GM21423 (cell line): ENCODE results near the gene NCOA7.
"Not testable (repeated sequence)": the region's sequence is repeated elsewhere in the genome, so short reads cannot be mapped to it uniquely, and the experiment has no call there.

ENCODE experiments used
- ATAC-seq: cut with Tn5 transposase; IDR thresholded peaks from one replicate; pipeline ENCODE4 v1.9.1; 2021; ENCODE audit warnings: mild to moderate bottlenecking, moderate library complexity; ENCODE audit not compliant: unreplicated experiment

The NCOA7 gene

DNA sequence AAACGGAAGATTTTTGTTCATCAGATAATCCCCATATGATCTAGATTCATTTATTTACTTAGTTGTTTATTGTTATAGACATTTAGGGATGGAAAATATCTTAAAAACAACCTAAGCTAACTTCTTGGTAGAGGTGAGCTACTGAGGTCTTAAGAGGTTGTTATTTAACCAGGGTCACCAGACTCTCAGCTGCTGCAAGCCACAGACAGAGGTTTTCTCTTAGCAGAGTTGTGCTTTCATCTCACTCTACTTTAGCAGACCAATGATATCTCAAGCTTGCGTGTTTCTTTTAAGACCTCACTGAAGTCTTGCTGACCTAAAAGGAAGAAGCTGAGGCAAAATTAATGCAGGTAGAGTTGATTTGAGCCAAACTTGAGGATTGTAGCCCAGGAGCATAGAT, 43.6 kb downstream of the NCOA7 start:
- peak; percentile 95 for ATAC-seq

DNA sequence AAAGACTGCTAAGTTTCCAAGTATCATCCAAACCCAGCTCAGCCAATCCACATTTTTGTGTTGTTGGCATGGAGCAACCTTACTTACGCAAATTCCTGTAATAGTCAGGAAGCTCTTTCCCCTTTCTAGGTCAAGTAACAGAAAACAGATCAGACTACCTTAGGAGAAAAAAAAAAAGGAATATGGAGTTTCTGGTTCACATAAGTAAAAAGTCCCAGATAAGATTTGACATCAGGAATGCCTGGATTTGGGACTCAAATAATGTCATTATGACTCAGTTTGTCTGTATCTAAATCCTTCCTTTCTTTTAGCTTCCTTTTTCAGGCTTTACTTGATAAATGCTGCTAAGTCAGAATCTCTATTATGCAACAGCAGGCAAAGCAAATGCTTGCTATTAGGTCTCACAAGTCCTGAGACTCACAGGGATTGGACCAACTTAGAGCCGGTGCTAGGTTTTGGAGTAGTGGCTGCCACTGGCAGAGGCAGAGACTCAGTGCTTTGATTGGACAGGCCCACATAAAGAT, 44.5 kb downstream of the NCOA7 start:
- ATAC-seq: no peak

DNA sequence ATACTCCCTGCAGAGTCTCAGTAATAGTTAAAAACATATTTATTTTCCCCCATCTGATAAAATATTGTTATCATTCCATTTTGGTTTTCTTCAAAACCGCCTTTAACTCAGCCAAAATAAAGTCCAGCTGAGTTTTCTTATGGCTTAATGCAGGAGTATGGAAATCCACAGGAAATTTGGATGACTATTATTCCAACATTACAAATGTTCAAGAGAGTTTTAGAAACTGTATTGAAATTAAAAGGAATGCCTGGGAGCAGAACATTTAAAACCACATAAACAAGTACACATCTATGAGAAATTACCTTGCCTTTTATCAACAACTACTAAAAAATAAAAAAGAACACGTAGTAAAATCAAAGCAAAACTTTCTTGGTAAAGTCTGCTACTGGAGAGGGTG, 45.7 kb downstream of the NCOA7 start:
- ATAC-seq: no peak

DNA sequence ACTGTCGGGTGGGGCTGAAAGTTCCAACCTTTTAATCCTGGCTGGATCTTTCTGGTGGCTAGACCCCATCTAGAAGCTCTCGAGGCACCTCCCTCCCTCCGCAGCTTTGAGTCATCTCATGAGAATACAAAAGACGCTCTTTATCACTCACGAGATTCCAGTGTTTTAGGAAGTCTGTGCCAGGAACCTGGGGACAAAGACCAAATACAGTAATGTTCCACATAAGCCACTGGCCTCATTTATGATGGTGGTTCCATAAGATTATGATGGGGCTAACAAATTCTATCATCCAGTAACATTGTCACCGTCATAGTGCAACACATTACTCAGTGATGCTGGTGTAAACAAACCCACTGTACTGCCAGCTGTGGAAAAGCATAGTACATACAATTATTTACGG, 48.7 kb downstream of the NCOA7 start:
- ATAC-seq: no peak

DNA sequence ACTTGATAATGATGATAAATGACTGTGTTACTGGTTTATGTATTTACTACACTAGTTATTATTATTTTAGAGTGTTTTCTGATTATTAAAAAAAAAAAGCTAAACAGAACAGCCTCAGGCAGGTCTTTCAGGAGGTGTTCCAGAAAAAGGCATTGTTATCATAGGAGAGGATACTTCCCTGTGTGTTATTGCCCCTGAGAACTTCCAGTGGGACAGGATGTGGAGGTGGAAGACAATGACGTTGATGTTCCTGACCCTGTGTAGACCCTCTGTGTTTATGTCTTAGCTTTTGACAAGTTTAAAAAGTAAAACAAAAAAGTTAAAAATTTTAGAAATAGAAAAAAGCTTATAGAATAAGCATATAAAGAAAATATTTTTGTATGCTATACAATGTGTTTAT, 49.1 kb downstream of the NCOA7 start:
- no peak for ATAC-seq

DNA sequence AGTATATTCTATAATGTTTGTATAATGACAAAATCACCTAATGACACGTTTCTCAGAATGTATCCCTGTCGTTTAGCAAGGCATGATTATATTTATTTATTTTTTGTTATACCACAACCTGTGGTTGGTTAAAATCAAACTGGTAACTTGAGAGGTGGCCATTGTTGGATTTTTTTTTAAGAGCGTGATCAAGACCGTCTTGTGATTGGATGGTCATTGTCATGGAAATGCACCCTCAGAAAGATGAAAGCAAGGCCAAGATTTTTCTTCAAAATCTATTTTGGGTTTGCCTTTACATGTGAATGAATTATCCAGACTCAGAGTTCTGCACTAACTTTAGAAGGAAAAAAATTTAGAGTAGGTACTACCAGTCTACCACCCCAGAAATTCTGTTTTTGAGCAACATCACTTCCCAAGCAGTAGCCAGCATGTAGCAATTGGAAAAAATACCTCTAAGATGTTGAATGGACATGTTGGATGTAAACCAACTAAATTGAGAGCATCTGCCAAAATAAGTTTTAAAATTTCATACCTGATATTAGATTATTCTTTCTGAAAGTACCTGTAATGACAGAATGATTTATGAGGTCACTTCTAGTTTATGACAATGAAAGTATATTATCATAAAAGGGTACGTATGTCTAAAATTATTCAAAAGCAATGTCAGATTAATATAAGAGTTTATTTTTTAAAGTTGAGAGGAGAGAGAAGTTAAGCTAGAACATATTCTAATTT, 50.8 kb downstream of the NCOA7 start:
- no peak for ATAC-seq

DNA sequence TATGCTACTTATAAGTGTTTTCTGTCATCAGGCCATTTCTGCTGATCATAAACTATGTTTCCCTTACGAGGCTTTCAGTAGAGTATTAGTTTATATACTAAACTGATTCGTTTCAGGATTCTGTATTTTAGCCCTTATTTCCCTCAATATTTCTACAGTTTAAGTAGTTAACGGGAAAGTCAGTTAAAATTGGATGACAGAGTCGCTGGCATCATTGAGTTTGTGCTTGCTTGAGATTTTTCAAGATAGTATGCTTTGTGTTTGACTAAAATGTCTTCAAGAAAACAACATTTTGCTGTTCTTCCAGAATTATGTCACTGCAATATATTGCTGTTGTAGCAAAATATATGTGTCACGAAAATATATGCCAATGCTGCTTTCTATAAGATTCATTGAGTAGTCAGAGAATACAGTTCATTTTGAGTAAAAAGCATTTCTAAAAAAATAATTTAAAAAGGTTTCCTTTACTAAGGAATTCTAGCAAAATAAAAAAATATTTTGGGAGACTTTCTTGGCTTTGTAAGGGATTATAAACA, 51.4 kb downstream of the NCOA7 start:
- ATAC-seq: no peak

DNA sequence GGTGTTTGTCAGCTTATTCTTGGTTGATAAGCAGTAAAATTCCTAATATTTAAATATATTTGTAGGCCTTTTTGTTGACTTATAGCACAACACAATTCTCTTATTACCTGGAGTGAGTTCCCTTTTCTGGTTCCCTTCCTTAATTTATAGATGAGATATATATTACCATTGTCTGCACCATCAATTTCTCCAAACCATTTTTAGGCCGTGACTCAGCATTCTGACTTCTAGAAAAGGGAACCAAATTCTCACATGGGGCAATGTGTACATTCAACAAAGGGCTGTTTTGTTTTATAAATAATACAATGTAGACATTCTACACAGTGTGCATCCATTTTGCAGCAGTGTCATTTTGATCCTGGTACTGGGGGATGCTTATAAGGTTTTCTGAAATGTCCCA, 52.8 kb downstream of the NCOA7 start:
- ATAC-seq: no peak

DNA sequence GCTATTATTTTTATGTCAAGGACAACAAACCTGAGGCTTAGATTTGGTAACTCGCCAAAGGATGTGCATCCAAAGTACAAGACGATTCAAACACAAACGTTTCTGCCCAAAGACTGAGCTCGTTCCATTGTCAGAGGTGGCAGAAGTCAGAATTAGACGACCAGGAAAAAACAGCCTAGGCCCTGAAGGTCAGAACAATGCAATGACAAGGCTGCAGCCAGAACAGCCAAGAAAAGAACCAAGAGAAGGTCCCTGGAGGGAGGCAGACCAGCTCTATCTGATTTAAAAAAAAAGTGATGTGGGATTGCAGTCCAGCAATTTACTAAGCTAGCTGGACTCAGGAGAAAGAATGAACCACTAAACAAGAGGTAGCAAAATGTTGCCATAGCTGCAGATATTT, 54.2 kb downstream of the NCOA7 start:
- ATAC-seq: no peak

DNA sequence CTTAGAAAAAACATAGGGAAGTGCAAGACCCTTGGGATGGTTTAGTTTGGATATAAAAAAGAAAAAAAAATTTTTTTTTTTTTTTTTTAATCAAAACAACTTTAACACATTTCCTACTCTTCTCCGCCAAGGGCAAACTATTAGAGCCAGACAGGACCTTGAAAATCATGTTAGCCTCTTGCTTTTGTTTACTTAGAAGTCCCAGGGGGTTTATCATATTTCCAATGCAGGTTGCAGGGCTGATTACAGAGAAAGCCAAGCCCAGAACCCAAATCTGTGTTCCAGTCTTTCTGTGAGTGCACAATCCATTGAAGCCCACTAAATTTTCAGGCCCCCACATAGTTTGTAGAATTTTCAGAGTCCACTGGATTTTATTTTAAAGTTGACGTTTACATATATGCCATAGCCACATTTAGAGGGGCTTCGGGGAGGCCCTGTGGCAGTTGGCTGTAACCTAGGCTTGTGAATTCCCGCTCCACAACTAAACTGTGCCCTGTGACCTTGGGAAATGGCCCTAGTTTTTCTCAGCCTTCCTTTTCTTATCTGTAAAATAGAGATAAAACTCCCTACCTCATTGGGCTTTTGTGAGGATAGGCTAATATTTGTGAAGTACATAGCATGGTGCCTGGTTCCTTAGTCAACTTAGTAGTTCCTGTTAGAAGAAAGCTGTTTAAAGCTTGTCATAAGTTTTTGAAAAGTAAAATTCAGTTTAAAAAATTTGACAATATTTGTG, 55.7 kb downstream of the NCOA7 start:
- ATAC-seq: no peak

DNA sequence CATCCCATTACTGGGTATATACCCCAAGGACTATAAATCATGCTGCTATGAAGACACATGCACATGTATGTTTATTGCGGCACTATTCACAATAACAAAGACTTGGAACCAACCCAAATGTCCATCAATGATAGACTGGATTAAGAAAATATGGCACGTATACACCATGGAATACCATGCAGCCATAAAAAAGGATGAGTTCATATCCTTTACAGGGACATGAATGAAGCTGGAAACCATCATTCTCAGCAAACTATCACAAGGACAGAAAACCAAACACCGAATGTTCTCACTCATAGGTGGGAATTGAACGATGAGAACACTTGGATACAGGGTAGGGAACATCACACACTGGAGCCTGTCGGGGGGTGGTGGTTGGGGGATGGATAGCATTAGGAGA, 57.5 kb downstream of the NCOA7 start:
- not testable (repeated sequence) for ATAC-seq

DNA sequence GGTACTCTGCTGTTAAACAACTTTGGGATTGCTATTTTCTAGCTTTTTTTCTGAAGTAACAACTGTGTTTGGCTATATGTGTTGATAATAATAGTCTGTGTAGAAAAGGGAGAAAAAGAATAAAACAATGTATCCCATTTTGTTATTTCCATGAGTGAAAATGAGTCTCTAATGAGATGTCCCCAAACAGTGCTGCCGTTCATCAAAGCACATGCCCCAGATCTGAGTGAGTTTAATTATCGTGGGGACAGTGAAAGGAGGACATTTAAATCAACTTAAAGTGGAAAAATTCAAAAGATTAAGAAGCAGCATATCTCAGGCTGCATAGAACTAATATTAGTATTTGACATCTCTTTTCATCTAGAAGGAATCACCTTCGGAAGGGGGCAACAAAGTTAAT, 59.6 kb downstream of the NCOA7 start:
- no peak for ATAC-seq

DNA sequence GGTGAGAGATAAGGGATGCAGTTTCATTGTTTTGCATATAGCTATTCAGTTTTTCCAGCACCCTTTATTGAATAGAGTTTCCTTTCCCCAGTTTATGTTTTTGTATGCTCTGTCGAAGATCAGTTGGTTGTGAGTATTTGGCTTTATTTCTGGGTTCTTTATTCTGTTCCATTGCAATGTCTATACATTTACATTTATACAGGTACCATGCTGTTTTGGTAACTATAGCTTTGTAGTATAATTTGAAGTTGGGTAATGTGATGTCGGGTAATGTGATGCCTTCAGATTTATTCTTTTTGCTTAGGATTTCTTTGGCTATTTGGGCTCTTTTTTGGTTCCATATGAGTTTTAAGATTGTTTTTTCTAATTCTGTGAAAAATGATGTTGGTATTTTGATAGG, 61.8 kb downstream of the NCOA7 start:
- ATAC-seq: no peak

DNA sequence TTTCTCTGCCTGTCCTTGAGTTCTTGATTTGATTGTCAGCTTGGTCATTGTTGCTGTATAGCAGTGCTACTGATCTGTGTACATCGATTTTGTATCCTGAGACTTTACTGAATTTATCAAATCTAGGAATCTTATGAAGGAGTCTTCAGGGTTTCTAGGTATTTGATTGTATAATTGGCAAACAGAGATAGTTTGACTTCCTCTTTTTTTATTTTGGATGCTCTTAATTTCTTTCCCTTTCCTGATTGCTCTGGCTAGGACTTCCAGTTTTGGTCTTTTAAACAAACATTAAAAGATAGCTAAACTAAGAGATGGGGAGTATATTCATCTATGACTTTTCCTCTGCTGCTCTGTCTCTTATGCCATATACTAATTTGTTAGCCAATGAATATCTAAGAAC, 62.4 kb downstream of the NCOA7 start:
- ATAC-seq: no peak

DNA sequence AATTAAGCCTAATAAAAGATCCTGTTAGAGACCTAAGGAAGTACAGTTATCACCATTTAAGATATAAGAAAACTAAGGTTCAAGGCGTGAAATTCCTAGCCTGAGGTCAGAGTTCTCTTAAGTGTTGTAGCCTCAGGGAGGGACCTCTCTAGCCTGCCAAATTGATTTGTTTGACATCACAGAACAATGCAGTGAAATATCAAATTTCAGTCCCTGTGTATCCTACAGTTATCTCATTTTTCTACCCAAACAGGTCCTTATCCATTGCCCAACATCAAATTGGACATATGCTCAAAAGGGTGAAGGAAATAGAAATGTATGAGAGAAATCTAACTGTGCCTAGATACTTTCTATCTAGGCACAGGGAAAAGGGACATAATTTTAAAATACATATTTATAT, 63.0 kb downstream of the NCOA7 start:
- ATAC-seq: no peak

DNA sequence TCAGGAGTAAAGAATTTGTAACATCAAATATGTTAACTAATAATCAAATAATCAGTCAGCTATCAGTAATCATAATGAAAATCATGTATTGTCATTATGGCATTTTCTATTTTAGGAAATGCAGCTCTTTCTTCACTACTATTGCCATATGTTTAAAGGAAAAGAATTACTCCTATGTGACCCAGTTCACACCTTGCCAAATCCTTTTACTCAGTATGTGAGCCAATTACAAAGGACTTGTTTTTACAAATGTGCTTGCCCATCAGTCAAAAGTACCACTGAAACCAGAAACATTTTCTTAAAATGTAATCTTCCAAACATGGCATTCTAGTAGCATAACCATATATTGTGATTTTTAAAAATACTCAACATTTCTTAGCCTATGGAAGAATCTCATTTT, 63.6 kb downstream of the NCOA7 start:
- no peak for ATAC-seq

DNA sequence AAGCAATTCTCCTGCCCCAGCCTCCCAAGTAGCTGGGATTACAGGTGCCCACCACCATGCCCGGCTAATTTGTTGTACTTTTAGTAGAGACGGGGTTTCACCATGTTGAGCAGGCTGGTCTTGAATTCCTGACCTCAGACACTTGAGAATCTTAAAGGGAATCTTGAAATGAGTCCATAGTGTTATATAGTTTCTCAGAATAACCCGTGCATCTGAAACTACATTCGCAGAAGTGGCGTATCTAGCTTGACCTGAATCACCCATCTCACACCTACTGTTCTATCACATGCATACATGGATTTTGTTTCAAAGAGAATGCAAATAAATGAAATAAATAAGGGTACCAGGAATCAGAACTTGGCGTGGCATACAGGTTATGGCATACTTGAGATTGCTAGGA, 65.0 kb downstream of the NCOA7 start:
- ATAC-seq: no peak

DNA sequence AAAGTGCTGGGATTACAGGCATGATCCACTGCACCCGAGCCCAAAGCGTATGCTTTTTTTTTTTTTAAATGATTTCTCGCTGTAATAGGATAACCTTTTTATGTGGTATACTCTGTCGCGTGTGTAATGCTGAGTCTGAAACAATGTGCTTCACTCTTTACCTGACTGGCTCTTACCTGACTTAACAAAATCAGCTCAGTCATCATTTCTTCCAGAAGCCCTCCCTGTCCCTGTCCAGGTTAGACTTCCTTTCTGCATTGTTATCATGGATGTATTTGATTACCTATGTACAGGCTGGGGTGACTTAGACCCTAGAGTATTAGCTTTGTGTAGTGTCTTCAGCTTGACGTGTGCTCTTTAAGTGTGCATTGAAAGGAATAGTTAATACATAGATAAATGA, 67.1 kb downstream of the NCOA7 start:
- ATAC-seq: no peak

DNA sequence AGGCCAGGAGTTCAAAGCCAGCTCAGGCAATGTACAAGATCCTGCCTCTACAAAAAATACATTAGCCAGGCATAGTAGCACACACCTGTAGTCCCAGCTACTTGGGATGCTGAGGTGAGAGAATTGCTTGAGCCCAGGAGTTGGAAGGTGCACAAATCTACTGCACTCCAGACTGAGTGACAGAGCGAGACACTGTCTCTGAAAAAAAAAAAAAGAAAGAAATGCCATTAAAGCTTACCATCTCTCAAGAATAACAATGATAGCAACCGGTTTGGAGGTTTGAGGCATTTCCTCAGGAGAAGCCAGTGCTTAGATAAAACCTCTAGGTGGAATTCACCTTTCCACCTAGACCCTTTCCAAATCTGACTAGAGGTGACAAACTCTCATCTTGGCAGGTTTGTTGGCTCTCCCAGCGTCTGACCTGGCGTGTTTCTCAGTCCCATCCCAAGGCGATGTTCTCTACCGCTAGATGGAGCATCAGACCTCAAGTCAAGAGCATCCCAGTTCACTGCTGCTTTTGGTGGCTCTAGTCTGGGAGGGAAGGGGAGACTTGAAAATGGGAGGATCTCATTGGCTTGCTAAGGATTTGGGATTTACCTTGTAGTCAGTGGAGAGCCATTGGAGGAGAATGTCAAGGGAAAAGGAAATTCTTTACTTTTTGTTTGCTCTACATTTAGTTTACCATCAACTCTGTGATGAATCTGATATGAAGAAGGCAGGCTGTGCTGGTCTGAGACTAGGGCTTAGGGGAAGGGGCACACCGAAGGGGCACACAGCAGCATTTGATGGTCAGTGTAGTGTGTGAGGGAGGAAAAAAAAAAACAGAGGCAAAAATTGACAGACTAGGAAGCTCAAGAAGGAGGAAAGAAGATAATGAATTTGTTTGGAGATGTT, 67.9 kb downstream of the NCOA7 start:
- ATAC-seq: peak; percentile 76

DNA sequence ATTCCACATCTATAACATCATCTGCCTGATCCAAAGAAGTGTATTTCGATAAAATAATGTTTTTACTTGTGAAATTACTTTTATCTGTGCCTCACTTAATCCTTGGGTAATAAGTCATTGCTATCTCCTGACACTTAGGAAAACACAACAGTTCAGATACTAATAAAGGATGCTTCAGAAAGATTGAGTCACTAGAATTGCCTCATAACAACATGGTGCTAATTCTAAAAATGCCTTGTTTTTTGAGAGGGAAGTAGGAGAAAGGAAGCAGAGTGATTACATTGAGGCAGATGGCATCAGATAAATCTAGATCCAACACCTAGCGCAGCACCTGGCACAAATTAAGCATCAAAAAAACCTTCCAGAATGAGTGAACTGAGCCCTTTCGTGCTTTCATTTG, 69.0 kb downstream of the NCOA7 start:
- ATAC-seq: no peak

DNA sequence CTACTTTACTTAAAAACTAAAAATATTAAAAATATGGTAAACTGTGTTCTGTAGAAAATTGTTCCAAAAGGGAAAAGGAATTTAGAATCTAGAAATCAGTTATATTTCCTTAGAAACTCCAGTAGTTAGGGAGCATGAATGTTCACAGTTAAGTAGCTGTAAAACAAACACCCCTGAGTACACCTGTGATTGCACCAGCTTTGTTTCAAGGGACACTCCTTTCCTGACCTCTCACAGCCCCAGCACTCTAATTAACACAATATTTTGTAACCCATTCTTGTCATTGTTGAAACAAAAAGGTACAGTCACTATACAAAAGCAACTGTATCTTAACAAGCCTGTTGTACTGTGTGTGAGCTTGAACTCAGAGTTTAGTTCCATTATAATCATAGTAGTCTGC, 72.3 kb downstream of the NCOA7 start:
- ATAC-seq: no peak
